K562 (cell line): ENCODE results near the gene SLC30A10. TPM values are rescaled to one million over a fixed set of nuclear protein-coding genes. Genes with fewer than 3 reads are reported as not detected.

Source experiments
- BMI1 ChIP-seq: fragments of 150-350 bp; IDR thresholded peaks from 2 replicates; pipeline ENCODE4 v1.6.1; 2014; ENCODE audit warnings: low read length
- CTBP1 ChIP-seq: fragments of 450-650 bp; IDR thresholded peaks from 2 replicates; pipeline ENCODE4 v1.6.1; 2016; ENCODE audit warnings: borderline replicate concordance
- FIP1L1 ChIP-seq: fragments of 200-400 bp; formaldehyde crosslinking; IDR thresholded peaks from 2 replicates; pipeline ENCODE4 v1.6.1; 2018; ENCODE audit warnings: mild to moderate bottlenecking, low read depth, low read length; ENCODE audit not compliant: poor library complexity, severe bottlenecking
- FOXK1 ChIP-seq: sonication (generic); formaldehyde crosslinking; IDR thresholded peaks from 2 replicates; pipeline ENCODE4 v1.8.0; 2022; ENCODE audit warnings: missing genetic modification reagents, mild to moderate bottlenecking, borderline replicate concordance
- FOXP1 ChIP-seq: sonication (generic); formaldehyde crosslinking; IDR thresholded peaks from 2 replicates; pipeline ENCODE4 v1.8.0; 2022; ENCODE audit warnings: mild to moderate bottlenecking, missing genetic modification reagents
- HCFC1 ChIP-seq: IDR thresholded peaks from 2 replicates; pipeline ENCODE4 v1.6.1; 2012; ENCODE audit warnings: low read depth, low read length, improper control_type of control experiment
- HDAC1 ChIP-seq, 2 experiments: fragments of 450-650 bp; IDR thresholded peaks; 2 replicates each; pipeline ENCODE4 v1.6.1; 2016 to 2017; ENCODE audit warnings: inconsistent platforms in 1 of 2, mild to moderate bottlenecking in 1 of 2, moderate library complexity in 1 of 2
- L3MBTL2 ChIP-seq: fragments of 450-650 bp; IDR thresholded peaks from 2 replicates; pipeline ENCODE4 v1.6.1; 2016; ENCODE audit warnings: mild to moderate bottlenecking, moderate library complexity
- MTA3 ChIP-seq: fragments of 450-650 bp; formaldehyde crosslinking; IDR thresholded peaks from 2 replicates; pipeline ENCODE4 v1.6.1; 2017; ENCODE audit warnings: mild to moderate bottlenecking, borderline replicate concordance
- PHTF2 ChIP-seq: fragments of 250-450 bp; sonication (Bioruptor Pico); IDR thresholded peaks from 2 replicates; pipeline ENCODE4 v1.5.0; 2021; ENCODE audit warnings: mild to moderate bottlenecking
- RBFOX2 ChIP-seq: fragments of 200-400 bp; formaldehyde crosslinking; IDR thresholded peaks from 2 replicates; pipeline ENCODE4 v1.6.1; 2017; ENCODE audit warnings: low read depth, mild to moderate bottlenecking, low read length, moderate library complexity
- ZNF282 ChIP-seq: sonication (generic); formaldehyde crosslinking; IDR thresholded peaks from 2 replicates; pipeline ENCODE4 v1.8.1; 2023; ENCODE audit warnings: missing genetic modification reagents
- polyA plus RNA-seq, 8 experiments: library from polyadenylated mRNA; depleted of rRNA in 4 of 8; stranded (reverse) in 5 of 8; unstranded in 3 of 8; fragments of >200 nt; fragmentation: Nextera tagmentation in 2 of 8; fragmentation: Illumina TruSeq in 1 of 8; extraction: Ambion mirVana in 2 of 8; extraction: Trizol in 1 of 8; gene quantifications; 2 replicates each; pipeline versions ENCODE4 v1.2.1 to v1.2.3, GENCODE V29; 2011 to 2014; ENCODE audit warnings: inconsistent platforms in 1 of 8, missing spikeins in 1 of 8
- total RNA-seq, 7 experiments: library from RNA; depleted of rRNA in 6 of 7; stranded (reverse); fragments of >200 nt in 6 of 7; fragmentation: Illumina TruSeq in 2 of 7; extraction: Trizol in 2 of 7; gene quantifications; 2 replicates each; pipeline versions ENCODE4 v1.2.1 to v1.2.3, GENCODE V29; 2011 to 2021; ENCODE audit warnings: low replicate concordance in 1 of 7
- TF ChIP-seq, protein P1 (sequence below), 2 experiments: fragments of 250-450 bp in 1 of 2; fragments of 450-650 bp in 1 of 2; sonication (Bioruptor Pico) in 1 of 2; IDR thresholded peaks; 2 replicates each; pipeline versions ENCODE4 v1.6.1 to v1.8.0; 2016 to 2021; ENCODE audit warnings: mild to moderate bottlenecking in 2 of 2, moderate library complexity in 2 of 2, missing compliant biosample characterization in 1 of 2, missing genetic modification characterization in 1 of 2
- TF ChIP-seq, protein P2 (sequence below), 2 experiments: fragments of 450-650 bp; conservative IDR thresholded peaks; 2 replicates each; pipeline ENCODE4 v1.6.1; 2017; ENCODE audit warnings: mild to moderate bottlenecking in 2 of 2, moderate library complexity in 2 of 2
- TF ChIP-seq, protein P3 (sequence below): fragments of 450-650 bp; IDR thresholded peaks from 2 replicates; pipeline ENCODE4 v1.6.1; 2016; ENCODE audit warnings: borderline replicate concordance
- TF ChIP-seq, protein P4 (sequence below): fragments of 250-450 bp; sonication (Bioruptor Pico); IDR thresholded peaks from 2 replicates; pipeline ENCODE4 v1.8.0; 2022; ENCODE audit warnings: inconsistent platforms
- TF ChIP-seq, protein P5 (sequence below), 2 experiments: IDR thresholded peaks; 2 replicates each; pipeline ENCODE4 v1.6.1; 2012; ENCODE audit warnings: improper control_type of control experiment in 2 of 2, low read depth in 2 of 2, low read length in 2 of 2, borderline replicate concordance in 1 of 2

Gene SLC30A10
- total and polyA plus RNA-seq, 9 of the 15 experiments (the other 6 are each of a cell fraction or from before 2014, with no cell fraction given), result 2.6 to 11.3 (median 7.1) TPM

DNA sequence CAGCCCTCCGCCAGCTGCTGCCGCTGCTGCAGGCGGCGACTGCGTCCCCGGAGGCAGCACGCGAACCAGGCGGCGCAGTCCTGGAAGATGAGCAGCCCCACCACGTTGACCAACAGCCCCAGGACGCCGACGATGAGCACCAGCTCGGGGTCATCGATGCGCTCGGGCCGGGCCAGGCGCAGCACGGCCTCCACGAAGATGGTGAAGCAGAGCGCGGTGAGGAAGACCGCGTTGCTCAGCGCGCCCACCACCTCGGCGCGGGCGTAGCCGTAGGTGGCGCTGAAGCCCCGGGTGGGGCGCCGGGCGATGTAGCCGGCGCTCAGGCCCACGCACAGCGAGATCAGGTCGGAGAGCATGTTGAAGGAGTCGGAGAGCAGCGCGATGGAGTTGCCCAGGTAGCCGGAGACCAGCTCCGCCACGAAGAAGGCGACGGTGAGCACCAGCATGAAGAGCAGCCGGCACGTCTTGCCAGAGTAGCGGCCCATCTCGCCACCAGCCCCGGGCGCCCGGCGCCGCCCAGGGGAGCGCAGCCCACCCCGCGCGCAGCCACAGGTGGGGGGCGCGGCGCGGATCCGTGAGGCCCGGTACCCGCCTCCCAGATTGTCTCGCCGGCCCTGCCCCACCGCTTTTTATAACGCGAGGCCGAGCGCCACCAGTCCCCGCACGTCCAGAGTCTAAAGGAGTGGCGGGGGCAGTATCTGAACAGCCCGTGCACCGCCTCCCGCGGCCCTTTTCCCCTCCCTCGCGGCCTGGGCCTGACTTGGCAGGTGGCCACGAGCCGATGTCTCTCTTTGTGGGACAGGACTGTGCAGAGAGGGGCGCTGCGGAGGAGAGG is at the start of gene SLC30A10 (continued):
- TF ChIP-seq FIP1L1 (peak; percentile 84), ZNF282 (CRISPR knock-in tag) (0 out of 2 replicates have a peak, but pooled peaks have one; percentile 69), L3MBTL2 (peak; percentile 71), HCFC1 (peak; percentile 18), FOXK1 (CRISPR knock-in tag) (no peak), CTBP1 (peak; percentile 93), HDAC1 (IDR thresholded peaks at IDR 0.05) (peak in 1 of 2 experiments; percentile 62; a peak in 2 of 4 replicates), PHTF2 (CRISPR knock-in tag) (no peak), MTA3 (peak; percentile 79; the same call in 1 of the 2 replicates), RBFOX2 (peak; percentile 86), BMI1 (no peak), FOXP1 (CRISPR knock-in tag) (peak; percentile 52; the same call in 1 of the 2 replicates)
- TF ChIP-seq, protein P1, sequence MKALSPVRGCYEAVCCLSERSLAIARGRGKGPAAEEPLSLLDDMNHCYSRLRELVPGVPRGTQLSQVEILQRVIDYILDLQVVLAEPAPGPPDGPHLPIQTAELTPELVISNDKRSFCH (CRISPR knock-in tag; IDR thresholded peaks at IDR 0.05), result no peak
- TF ChIP-seq, protein P1 (tag; IDR thresholded peaks at IDR 0.05), result 0 out of 2 replicates have a peak, but pooled peaks have one; percentile 53
- TF ChIP-seq, protein P2, sequence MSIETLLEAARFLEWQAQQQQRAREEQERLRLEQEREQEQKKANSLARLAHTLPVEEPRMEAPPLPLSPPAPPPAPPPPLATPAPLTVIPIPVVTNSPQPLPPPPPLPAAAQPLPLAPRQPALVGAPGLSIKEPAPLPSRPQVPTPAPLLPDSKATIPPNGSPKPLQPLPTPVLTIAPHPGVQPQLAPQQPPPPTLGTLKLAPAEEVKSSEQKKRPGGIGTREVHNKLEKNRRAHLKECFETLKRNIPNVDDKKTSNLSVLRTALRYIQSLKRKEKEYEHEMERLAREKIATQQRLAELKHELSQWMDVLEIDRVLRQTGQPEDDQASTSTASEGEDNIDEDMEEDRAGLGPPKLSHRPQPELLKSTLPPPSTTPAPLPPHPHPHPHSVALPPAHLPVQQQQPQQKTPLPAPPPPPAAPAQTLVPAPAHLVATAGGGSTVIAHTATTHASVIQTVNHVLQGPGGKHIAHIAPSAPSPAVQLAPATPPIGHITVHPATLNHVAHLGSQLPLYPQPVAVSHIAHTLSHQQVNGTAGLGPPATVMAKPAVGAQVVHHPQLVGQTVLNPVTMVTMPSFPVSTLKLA (conservative IDR thresholded peaks at IDR 0.05), result peak; percentile 50 to 62; a peak in 3 of 4 replicates
- TF ChIP-seq, protein P3, sequence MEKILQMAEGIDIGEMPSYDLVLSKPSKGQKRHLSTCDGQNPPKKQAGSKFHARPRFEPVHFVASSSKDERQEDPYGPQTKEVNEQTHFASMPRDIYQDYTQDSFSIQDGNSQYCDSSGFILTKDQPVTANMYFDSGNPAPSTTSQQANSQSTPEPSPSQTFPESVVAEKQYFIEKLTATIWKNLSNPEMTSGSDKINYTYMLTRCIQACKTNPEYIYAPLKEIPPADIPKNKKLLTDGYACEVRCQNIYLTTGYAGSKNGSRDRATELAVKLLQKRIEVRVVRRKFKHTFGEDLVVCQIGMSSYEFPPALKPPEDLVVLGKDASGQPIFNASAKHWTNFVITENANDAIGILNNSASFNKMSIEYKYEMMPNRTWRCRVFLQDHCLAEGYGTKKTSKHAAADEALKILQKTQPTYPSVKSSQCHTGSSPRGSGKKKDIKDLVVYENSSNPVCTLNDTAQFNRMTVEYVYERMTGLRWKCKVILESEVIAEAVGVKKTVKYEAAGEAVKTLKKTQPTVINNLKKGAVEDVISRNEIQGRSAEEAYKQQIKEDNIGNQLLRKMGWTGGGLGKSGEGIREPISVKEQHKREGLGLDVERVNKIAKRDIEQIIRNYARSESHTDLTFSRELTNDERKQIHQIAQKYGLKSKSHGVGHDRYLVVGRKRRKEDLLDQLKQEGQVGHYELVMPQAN, result 0 out of 2 replicates have a peak, but pooled peaks have one; percentile 18
- TF ChIP-seq, protein P4, sequence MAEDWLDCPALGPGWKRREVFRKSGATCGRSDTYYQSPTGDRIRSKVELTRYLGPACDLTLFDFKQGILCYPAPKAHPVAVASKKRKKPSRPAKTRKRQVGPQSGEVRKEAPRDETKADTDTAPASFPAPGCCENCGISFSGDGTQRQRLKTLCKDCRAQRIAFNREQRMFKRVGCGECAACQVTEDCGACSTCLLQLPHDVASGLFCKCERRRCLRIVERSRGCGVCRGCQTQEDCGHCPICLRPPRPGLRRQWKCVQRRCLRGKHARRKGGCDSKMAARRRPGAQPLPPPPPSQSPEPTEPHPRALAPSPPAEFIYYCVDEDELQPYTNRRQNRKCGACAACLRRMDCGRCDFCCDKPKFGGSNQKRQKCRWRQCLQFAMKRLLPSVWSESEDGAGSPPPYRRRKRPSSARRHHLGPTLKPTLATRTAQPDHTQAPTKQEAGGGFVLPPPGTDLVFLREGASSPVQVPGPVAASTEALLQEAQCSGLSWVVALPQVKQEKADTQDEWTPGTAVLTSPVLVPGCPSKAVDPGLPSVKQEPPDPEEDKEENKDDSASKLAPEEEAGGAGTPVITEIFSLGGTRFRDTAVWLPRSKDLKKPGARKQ (CRISPR knock-in tag), result no peak
- TF ChIP-seq, protein P5, sequence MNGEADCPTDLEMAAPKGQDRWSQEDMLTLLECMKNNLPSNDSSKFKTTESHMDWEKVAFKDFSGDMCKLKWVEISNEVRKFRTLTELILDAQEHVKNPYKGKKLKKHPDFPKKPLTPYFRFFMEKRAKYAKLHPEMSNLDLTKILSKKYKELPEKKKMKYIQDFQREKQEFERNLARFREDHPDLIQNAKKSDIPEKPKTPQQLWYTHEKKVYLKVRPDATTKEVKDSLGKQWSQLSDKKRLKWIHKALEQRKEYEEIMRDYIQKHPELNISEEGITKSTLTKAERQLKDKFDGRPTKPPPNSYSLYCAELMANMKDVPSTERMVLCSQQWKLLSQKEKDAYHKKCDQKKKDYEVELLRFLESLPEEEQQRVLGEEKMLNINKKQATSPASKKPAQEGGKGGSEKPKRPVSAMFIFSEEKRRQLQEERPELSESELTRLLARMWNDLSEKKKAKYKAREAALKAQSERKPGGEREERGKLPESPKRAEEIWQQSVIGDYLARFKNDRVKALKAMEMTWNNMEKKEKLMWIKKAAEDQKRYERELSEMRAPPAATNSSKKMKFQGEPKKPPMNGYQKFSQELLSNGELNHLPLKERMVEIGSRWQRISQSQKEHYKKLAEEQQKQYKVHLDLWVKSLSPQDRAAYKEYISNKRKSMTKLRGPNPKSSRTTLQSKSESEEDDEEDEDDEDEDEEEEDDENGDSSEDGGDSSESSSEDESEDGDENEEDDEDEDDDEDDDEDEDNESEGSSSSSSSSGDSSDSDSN (IDR thresholded peaks at IDR 0.05; ENCODE audit: borderline replicate concordance in 1 of 2, low read depth in 2 of 2, low read length in 2 of 2), result peak; percentile 81 to 90; a peak in 3 of 4 replicates
